AG10803 (cell line): ENCODE data around the gene ATF7IP.

Experiments
- DNase-seq: peaks from one replicate; pipeline ENCODE4 v3.0.0; 2010; ENCODE audit warnings: low read depth
- H3K4me3 ChIP-seq: 2 replicates; pipeline ENCODE4 v1.5.1; 2011; ENCODE audit warnings: mild to moderate bottlenecking, low read length, control low read depth
- CTCF ChIP-seq: conservative IDR thresholded peaks from 2 replicates; pipeline ENCODE4 v1.5.1; 2011; ENCODE audit warnings: mild to moderate bottlenecking, low read length, control low read depth, inconsistent platforms

ATF7IP gene

DNA sequence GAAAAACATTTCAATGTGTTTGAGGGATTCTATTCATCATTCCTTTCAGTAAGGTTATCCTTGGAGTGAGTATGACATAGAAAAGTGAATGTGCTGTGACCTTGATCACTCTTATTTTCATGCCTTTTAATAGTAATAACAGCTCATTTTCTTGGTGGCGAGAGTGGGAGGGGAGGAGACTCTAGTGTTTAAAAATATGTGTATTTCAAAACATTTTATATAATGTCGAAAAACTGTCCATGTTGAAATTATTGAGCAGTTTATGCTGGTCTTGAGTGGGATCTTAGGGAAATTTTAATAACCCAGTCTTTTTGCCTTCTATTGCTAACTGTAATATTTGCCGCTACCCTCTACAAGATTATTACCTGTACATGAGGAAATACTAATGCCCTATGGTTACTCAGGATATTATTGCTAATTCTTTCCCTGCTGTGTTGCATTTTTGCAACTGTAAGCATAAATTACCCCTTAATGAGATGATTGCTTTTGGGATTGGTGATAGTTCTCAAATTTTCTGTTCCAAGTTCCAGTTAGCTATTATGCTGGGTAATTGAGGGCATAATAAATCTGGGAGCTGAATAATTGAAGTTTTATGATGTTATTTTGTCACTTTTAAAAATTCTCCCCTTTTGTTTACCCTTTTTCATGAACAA lies 21.9 kb downstream of the ATF7IP start:
- H3K4me3 ChIP-seq: no peak overlapping the region
- TF ChIP-seq CTCF: no peak
- no peak for DNase-seq

GRCh38 chr12:14390449-14390848 lies 25.0 kb downstream of the ATF7IP start:
- no peak for DNase-seq
- no peak for TF ChIP-seq CTCF
- H3K4me3 ChIP-seq: no peak overlapping the region

DNA sequence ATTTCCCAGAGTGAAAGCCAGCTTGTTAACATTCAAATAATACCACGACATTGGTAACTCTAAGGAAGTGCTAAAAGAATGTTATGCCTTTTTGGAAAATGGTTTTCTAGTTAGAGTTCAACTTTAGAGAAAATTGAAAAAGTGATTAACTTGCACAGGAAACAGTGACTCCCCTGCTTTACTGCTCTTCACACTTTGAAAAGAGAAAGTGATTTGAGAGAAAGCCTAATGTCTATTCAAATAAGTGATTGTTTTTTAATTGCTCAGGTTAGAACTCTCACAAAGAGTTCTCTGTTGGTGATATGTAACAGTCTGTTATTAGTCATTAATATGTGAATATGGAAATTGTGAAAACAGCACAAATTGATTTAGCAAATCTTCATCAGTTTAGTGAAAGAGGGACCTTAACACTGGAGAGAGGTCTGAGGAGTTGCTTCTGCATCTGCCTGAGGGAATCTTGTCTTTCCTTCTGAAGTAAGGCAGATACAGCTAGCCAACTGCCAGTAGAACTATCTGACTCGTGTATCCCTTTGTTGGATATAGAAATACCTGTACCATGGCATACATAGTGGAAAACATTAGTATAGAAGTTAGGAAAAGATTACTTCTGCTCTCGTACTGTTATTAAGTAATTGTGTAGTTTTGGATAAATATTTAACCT lies 25.5 kb downstream of the ATF7IP start:
- DNase-seq: no peak
- H3K4me3 ChIP-seq: no peak overlapping the region
- no peak for TF ChIP-seq CTCF

DNA sequence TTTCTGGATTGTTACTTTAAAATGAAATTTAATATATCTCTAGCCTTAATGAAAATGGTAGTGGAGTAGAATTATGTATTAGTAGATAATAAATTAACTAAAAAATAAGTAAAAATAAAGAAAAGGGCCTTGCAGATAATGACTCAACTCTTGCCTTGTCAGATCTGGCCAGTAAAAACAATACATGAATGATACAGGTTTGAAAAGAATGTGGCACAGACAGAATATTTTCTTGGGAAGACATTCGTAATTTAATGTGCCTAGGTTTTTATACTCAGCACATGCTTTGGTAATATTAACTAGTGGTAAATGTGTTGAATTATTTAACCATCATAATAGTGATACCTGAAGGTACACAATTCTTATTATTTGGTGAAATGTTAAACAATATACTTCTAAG lies 28.3 kb downstream of the ATF7IP start:
- TF ChIP-seq CTCF: no peak
- DNase-seq: no peak
- no peak overlapping the region for H3K4me3 ChIP-seq

DNA sequence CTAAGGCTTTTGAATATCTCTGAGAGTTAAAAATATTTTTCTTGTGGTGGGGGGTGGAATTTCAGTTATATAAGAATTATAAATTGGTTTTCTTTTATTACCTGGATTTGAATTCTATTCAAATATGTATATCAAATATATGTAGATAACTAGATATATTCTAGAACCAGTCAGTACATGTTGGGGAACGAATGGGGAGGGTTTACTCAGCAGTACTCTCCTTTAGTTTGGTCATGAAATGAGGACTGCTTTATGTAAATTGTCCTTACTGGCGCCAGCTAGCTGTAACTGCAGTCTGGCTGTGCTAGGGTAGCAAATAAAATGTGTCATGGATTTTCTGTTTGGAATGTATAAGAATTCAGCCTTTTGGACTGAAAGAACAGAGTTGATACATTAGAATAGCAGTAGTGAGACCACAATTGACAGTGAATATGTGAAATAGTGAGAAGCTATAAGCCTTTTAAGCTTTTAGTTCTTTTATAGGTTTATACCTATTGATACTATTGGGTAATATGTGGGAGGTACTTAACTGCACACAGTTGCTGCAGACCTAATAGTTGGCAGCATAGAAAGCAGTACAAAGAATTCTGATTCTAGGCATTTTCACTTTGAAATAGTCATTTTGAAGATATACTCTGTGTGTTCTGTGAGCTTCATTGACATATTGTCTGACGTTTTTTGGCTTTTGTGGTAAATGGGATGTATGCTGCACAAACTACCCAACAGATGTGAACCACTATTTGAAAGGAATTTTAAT lies 29.0 kb downstream of the ATF7IP start:
- DNase-seq: peak; percentile 74
- H3K4me3 ChIP-seq: no peak overlapping the region
- TF ChIP-seq CTCF: no peak

- TF ChIP-seq CTCF: no peak
- DNase-seq: no peak
- H3K4me3 ChIP-seq: no peak overlapping the region
Measured at GRCh38 chr12:14395074-14395778, 29.7 kb downstream of the ATF7IP start.
